ENCODE results near the gene LUC7L3. TPM values are rescaled to one million over a fixed set of nuclear protein-coding genes. Genes with fewer than 3 reads are reported as not detected.
"Not testable (repeated sequence)": the region's sequence is repeated elsewhere in the genome, so short reads cannot be mapped to it uniquely, and the experiment has no call there.

The LUC7L3 gene
- total RNA-seq, 4 donors from 2014 or later: 62.8 to 984 (median 159) TPM

DNA sequence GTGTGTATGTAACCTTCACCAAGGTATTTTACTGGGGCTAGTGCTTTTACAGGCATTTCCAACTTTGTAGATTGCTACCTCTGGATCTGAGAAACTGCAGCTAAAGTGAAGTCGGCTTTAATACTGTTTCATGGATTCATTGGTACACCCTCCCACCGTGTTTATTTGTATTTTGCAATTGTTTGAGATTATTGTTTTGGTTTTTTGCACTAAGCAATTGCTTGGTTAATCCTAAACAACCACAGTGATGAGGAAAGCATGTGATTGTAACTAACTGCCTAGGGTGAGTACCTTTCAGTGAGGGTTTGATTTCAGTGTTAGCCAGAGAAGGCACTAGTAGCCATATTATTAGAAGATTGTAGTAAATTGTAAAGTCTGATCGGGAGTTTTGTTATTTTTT, 3.3 kb downstream of the LUC7L3 start:
- intact Hi-C loops (cut with DNase I; ENCODE audit: low total_unique reads) (no loop called here), in situ Hi-C loops (cut with MboI; ENCODE audit: low pct_ligation_motif_present in 1 of 4, low pct_unique_long_range_greater_than_20kb in 1 of 4, low sequenced_read_pairs in 3 of 4) (no loop called here)
- WGBS, 2 donors (ENCODE audit: low coverage in 1 of 2): 35 to 51% methylated on average over 3 of the region's 3 CpGs
- H3K9me3 ChIP-seq: no peaks in the 10 kb centered on the region
- TF ChIP-seq EP300 (IDR thresholded peaks at IDR 0.05; ENCODE audit: low read depth): no peak
- TF ChIP-seq POLR2A (IDR thresholded peaks at IDR 0.05): no peak
- TF ChIP-seq POLR2AphosphoS5 (IDR thresholded peaks at IDR 0.05): no peak
- TF ChIP-seq, protein P1, sequence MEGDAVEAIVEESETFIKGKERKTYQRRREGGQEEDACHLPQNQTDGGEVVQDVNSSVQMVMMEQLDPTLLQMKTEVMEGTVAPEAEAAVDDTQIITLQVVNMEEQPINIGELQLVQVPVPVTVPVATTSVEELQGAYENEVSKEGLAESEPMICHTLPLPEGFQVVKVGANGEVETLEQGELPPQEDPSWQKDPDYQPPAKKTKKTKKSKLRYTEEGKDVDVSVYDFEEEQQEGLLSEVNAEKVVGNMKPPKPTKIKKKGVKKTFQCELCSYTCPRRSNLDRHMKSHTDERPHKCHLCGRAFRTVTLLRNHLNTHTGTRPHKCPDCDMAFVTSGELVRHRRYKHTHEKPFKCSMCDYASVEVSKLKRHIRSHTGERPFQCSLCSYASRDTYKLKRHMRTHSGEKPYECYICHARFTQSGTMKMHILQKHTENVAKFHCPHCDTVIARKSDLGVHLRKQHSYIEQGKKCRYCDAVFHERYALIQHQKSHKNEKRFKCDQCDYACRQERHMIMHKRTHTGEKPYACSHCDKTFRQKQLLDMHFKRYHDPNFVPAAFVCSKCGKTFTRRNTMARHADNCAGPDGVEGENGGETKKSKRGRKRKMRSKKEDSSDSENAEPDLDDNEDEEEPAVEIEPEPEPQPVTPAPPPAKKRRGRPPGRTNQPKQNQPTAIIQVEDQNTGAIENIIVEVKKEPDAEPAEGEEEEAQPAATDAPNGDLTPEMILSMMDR (IDR thresholded peaks at IDR 0.05): no peak
- H3K27ac ChIP-seq: no peak overlapping the region
- no peak for DNase-seq
- no peaks in the 10 kb centered on the region for H3K27me3 ChIP-seq
- no peak overlapping the region for H3K4me3 ChIP-seq
- H3K36me3 ChIP-seq: no peaks in the 10 kb centered on the region
- peaks cover 37 to 77% (median 68%) of the 10 kb centered on the region in 4 donors for H3K4me1 ChIP-seq

DNA sequence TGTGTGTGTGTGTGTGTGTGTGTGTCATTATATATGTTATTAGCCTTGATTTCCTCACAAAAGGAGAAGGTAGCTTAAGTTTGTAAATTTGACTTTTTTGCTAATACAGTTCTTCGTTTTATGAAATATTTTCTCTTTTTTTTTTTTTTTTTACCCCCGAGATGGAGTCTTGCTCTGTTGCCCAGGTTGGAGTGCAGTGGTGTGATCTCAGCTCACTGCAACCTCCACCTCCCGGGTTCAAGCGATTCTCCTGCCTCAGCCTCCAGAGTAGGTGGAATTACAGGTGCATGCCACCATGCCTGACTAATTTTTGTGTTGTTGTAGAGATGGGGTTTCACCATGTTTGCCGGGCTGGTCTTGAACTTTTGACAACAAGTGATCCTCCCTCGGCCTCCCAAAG, 5.2 kb downstream of the LUC7L3 start:
- in situ Hi-C loops (cut with MboI; ENCODE audit: low pct_ligation_motif_present in 1 of 4, low pct_unique_long_range_greater_than_20kb in 1 of 4, low sequenced_read_pairs in 3 of 4); H3K27ac ChIP-seq; H3K36me3 ChIP-seq; H3K27me3 ChIP-seq; intact Hi-C loops (cut with DNase I; ENCODE audit: low total_unique reads); H3K4me3 ChIP-seq; H3K9me3 ChIP-seq; DNase-seq: not testable (repeated sequence)
- WGBS, 2 donors (ENCODE audit: low coverage in 1 of 2): 90 to 95% methylated on average over 4 to 6 of the region's 6 CpGs
- peaks cover 42 to 91% (median 83%) of the 10 kb centered on the region in 4 donors for H3K4me1 ChIP-seq

GRCh38 chr17:50725769-50726655, 6.6 kb downstream of the LUC7L3 start:
- intact Hi-C loops (cut with DNase I; ENCODE audit: low total_unique reads): no loop called here
- WGBS, 2 donors (ENCODE audit: low coverage in 1 of 2): 51 to 75% methylated on average over 9 to 12 of the region's 12 CpGs
- Histone ChIP-seq H3K4me1 (peaks cover 46 to 98% (median 85%) of the 10 kb centered on the region in 4 donors), H3K9me3 (no peaks in the 10 kb centered on the region), H3K27ac (no peak overlapping the region), H3K4me3 (no peak overlapping the region), H3K27me3 (no peaks in the 10 kb centered on the region), H3K36me3 (no peaks in the 10 kb centered on the region)
- DNase-seq: no peak
- TF ChIP-seq POLR2A (IDR thresholded peaks at IDR 0.05): no peak
- in situ Hi-C loops (cut with MboI; ENCODE audit: low pct_ligation_motif_present in 1 of 4, low pct_unique_long_range_greater_than_20kb in 1 of 4, low sequenced_read_pairs in 3 of 4): no loop called here

DNA sequence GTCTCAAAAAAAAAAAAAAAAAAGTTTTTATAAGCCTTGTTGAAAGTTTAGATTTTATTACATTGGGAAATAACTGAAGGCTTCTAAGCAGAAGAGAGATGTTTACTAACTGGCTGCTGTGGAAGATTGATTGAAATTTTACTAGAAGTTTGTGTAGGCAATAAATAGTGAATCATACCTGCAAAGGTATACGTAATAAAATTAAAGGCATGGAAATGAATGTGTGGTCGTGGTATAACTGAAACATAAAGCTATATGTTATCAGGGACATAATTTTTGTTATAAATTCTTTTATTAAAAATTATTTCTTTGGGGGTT, 8.7 kb downstream of the LUC7L3 start:
- Histone ChIP-seq H3K9me3 (no peaks in the 10 kb centered on the region), H3K27ac (no peak overlapping the region), H3K4me1 (peaks cover 44 to 92% (median 74%) of the 10 kb centered on the region in 4 donors), H3K36me3 (no peaks in the 10 kb centered on the region), H3K4me3 (no peak overlapping the region), H3K27me3 (no peaks in the 10 kb centered on the region)
- intact Hi-C loops (cut with DNase I; ENCODE audit: low total_unique reads) (no loop called here), in situ Hi-C loops (cut with MboI; ENCODE audit: low pct_ligation_motif_present in 1 of 4, low pct_unique_long_range_greater_than_20kb in 1 of 4, low sequenced_read_pairs in 3 of 4) (no loop called here)
- DNase-seq: no peak
- no peak for TF ChIP-seq EP300 (IDR thresholded peaks at IDR 0.05; ENCODE audit: low read depth)
- no peak for TF ChIP-seq POLR2AphosphoS5 (IDR thresholded peaks at IDR 0.05)
- TF ChIP-seq POLR2A (IDR thresholded peaks at IDR 0.05): no peak
- TF ChIP-seq, protein P1 (IDR thresholded peaks at IDR 0.05): no peak
- WGBS, 2 donors (ENCODE audit: low coverage in 1 of 2): 56 to 69% methylated on average over 2 of the region's 2 CpGs

DNA sequence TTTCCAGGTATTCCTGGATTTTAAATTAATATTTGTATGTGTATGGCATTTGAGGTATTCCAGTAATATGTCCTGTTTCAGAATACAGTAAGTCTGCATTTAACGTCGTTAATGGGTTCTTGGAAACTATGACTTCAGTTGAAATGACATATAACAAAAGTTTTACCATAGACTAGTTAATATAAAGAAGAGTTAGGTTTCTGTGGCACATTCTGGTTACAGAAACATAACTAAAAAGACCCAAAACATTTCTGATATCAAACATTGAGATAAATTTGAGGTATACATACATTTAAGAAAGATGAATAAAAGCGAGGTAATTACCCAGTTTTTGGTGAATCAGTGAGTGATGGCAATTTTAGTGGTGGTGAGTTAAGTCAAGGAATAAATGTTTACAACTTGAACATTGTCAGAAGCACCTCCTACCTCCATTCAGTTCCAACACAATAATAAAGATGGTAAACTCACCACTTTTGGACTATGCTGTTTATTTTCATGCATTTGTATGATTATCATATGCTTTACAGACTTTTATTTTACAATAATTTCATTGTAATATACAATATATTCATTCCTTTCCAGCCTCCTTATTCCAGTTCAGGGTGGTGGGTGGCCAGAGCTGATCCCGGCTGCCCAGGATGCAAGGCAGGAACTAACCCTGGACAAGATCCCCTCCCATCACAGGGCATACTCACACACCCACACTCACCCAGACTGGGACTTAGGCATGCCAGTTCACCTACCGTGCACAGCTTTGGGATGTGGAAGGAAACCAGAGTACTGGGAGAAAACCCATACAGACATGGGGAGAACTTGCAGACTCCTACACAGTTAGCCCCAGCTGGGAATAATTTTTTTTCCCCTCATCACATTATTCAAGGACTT, 9.7 kb downstream of the LUC7L3 start:
- in situ Hi-C loops (cut with MboI; ENCODE audit: low pct_ligation_motif_present in 1 of 4, low pct_unique_long_range_greater_than_20kb in 1 of 4, low sequenced_read_pairs in 3 of 4): no loop called here
- Histone ChIP-seq H3K4me3 (no peak overlapping the region), H3K4me1 (peaks cover 40 to 89% (median 69%) of the 10 kb centered on the region in 4 donors), H3K9me3 (no peaks in the 10 kb centered on the region), H3K27me3 (no peaks in the 10 kb centered on the region), H3K36me3 (no peaks in the 10 kb centered on the region), H3K27ac (no peak overlapping the region)
- 65 to 70% methylated on average over 4 to 5 of the region's 5 CpGs for WGBS, 2 donors (ENCODE audit: low coverage in 1 of 2)
- intact Hi-C loops (cut with DNase I; ENCODE audit: low total_unique reads): no loop called here
- no peak for TF ChIP-seq POLR2A (IDR thresholded peaks at IDR 0.05)
- TF ChIP-seq, protein P1 (IDR thresholded peaks at IDR 0.05): no peak
- no peak for TF ChIP-seq EP300 (IDR thresholded peaks at IDR 0.05; ENCODE audit: low read depth)
- TF ChIP-seq POLR2AphosphoS5 (IDR thresholded peaks at IDR 0.05): no peak
- no peak for DNase-seq
